NK-92 treated with Interleukin-12 subunit alpha and Interleukin-12 subunit beta, amount 100 ng/mL, for 24 hours (cell line): ENCODE data around the gene KISS1R.

Experiments used
- DNase-seq: peaks from one replicate; lab custom pipeline; 2025; lab: John Stamatoyannopoulos, UW

KISS1R gene

DNA sequence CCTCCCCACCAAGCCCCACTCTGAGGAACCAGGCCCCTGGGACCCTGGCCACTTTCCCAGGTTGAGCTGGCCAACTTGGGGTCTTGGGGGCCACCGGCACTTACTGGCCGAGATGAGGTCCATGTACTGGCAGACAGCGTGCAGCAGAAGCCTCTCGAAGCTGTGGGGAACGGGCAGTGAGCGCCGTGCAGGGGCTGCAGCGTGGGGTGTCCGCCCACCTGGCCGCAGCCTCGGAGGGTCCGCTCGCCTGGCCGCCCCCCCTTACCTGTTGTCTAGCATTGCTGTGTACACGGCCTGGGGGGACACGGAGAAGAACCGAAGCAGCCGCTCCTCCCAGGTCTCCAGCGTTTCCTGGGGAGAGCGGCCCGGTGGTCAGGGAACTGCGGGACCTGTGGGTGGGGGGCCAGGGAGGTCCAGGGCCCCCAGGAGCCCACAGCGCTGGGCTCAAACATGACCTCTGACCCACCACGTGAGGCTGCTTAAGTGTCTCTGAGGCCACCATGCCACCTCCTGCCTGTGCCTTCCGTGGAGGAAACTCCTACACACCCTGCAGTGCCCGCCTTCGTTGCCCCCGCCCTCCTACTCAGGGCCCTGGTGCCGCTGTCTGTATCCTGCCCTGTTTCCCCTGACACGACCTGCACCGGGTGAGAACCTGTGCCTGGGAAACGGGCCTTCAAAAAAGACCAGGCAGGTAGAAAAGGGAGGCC lies 17.6 kb upstream of the KISS1R start:
- no peak for DNase-seq

DNA sequence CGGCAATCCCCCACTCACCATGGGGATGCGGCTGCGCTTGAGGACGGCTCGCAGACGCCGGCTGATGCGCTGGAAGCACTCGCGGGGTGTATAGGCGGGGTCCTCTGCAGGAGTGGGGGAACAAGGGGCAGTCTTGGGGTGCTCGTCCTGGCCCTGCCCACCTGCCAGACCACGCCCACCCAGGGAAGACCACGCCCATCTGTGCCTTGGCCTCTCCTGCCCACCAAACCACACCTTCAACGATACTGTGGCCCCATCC lies 17.2 kb upstream of the KISS1R start:
- no peak for DNase-seq

DNA sequence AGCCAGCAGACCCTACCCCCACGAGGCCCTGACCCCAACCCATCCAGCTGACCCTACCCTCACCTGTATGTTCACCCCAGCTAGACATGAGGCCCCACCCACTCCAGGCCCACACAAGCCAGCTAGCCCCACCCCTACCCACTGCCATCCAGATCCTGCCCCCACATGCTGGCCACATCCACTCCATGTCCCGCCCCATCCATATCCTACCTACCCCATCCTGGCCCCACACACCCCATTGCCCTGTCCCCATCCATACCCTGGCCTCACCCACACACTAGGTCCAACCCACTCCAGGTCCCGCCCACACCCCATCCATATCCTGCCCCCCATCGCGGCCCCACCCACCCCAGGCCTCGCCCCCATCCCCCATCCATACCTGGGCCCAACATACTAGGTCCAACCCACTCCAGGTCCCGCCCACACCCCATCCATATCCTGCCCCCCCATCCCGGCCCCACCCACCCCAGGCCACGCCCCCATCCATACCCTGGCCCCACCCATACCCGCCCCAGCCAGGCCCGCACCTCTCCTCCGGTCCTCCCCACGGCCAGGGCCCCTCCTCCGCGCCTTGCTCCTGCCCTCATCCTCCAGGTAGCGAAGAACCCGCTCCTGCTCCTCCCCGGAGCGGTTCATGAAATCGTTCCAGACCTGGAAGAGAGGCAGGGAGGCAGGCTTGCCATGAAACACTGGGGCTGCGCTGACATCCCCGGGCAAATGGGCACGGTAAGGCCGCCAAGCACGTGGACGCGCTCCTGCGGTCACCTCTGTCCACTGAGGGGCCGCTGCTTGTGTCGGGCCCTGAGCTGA lies 16.6 kb upstream of the KISS1R start:
- DNase-seq: no peak

DNA sequence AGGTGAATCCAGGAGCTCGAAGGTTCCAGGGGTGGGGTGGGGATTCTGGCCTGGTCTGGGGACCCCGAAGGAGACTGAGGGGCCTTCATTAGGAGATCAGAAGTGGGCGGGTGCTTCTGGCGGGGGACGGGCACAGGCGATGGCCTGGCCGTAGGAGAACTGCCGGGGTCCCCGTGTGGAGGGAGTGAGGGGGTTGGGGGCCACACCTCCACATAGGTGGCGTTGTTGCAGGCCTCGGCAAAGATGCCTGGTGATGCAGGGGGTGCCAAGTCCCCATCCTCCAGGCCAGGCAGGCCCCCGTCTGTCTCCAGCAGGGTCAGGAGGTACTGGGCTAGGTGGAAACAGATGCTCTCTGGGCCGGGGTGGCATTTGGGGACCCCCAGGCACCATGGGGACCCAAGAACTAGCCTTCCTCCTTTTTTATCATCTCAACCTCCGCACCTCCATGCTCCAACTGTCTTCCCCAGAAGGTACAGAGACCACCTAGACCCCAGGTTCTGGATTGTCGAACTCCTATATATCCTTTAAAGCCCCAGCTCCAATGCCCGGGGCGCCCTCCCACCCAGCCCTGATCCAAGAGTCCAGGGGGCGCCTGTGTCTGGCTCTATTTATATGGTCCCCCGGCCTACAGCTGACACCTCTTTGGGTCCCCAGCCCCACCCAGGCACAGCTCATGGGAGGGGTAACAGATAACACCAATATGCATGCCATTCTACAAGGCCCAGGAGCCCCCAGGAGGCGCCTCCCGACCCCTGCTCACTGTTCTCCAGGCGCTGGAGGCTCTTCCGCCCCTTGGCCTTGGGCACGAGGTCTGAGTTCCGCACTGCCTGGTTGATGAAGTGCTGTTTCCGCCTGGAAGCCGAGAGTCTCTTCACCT lies 15.7 kb upstream of the KISS1R start:
- no peak for DNase-seq

DNA sequence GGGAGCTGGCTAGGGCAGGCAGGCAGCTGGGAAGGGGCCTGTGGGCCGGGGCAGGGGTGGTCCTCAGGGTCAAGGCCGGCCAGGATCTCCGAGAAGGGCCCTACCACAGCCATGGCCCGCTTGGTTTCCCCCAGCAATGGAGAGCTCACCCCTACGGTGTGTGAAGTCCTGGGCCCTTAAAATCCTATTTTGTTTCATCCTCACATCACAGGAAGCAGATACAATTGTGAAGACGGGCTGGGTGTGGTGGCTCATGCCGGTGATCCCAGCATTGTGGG lies 15.1 kb upstream of the KISS1R start:
- DNase-seq: no peak

DNA sequence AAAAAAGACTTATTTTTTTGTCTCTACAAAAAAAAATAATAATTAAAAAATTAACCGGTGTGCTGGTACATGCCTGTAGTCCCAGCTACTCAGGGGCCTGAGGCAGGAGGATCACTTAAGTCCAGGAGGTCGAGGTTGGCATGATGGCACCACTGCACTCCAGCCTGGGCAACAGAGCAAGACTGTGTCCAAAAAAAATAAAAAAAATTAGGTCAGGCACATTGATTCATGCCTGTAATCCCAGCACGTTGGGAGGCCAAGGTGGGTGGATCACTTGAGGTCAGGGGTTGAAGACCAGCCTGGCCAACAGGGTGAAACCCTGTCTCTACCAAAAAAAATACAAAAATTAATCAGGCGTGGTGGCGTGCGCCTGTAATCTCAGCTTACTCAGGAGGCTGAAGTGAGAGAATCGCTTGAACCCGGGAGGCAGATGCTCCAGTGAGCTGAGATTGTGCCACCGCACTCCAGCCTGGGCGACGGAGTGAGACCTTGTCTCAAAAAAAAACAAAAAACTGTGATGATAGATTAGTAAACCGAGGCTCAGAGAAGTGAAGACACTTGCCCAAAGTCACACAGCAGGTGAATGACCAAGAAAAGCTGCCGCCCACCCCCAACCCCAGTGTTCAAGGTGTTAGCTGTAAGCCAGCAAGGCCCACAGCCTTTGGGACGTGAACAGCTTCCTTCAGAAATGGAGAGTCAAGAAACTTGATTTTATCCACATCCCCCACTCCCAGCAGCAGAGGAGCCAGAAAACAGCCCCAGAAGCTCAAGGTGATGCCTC lies 14.5 kb upstream of the KISS1R start:
- no peak for DNase-seq

DNA sequence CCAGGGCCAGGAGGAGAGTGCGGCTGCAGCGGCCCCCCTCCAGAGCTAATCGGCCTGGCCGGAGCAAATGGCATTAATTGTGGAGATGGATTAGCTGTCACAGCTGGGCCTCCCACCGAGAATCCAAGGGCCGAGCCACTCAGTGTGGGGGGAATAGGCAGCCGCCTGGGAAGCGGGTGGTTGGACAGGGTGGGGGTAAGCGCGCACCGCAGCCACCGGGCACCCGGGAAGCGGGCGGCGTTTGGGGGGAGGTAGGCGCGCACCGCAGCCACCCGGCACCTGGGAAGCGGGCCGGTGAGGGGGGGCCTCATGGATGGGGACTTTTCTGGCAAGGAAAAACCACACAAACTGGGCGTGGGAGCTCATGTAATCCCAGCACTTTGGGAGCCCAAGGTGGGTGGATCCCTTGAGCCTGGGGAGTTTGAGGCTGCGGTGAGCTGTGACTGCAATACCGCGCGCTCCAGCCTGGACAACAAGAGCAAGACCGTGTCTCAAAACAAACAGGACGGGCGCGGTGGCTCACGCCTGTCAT lies 13.8 kb upstream of the KISS1R start:
- DNase-seq: no peak

DNA sequence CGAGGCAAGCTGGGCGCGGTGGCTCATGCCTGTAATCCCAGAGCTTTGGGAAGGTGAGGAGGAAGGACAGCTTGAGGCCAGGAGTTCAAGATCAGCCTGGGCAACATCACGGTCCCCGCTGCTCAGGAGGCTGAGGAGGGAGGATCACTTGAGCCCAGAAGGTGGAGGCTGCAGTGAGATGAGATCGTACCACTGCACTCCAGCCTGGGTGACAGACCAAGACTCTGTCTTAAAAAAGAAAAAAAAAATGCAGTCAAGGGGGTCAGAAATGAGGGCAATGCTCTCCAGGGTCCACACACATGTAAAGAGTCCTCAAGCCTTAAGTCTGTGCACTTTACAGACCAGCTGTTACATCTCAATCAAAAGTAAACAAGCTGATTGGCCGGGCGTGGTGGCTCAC lies 12.6 kb upstream of the KISS1R start:
- DNase-seq: no peak

DNA sequence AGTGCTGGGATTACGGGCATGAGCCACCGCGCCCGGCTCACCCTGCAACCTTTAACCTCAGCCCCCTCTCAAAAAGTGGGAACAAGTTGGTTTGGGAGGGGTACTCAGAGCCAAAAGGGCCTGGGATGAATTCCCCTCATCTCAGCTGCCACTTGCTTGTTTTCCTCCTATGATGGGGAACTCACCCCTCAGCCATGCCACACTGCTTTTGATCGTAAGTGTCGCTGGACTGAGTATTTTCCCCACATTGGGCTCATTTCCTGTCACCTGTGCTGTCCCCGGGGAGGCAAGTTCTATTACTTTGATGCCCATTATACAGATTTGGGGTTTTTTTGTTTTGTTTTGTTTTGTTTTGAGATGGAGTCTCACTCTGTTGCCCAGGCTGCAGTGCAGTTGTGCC lies 10.7 kb upstream of the KISS1R start:
- DNase-seq: no peak

DNA sequence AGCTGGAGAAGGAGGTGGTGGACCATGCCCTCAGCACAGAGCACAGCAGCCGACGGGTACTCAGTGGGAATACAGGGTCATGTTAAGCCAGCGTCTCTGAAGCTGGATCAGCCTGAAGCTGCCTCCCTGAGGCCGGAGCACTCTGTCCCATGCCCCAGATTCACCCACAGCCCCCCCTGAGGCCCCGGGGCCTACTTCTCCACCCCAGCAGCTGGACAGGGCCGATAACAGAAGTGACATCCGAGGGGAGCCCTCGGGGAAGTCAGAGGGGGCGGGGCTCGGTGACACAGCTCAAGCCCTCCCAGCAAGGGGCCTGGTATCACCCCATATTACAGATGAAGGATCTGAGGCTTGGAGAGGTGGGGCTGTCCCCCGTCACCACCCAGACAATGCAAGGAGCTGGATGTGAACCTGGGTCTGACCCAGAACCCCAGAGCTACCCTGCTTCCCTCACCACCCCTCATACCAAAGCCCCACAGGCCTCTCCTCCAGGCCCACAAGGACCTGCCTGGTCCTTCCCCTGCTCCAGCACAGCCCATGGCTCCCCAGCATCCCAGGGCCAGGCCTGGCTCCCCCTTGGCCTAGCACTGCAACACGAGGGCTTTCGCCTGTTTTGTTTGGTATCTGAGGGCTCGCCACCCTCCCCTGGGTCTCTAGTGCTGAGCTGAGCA lies 9.8 kb upstream of the KISS1R start:
- DNase-seq: no peak

DNA sequence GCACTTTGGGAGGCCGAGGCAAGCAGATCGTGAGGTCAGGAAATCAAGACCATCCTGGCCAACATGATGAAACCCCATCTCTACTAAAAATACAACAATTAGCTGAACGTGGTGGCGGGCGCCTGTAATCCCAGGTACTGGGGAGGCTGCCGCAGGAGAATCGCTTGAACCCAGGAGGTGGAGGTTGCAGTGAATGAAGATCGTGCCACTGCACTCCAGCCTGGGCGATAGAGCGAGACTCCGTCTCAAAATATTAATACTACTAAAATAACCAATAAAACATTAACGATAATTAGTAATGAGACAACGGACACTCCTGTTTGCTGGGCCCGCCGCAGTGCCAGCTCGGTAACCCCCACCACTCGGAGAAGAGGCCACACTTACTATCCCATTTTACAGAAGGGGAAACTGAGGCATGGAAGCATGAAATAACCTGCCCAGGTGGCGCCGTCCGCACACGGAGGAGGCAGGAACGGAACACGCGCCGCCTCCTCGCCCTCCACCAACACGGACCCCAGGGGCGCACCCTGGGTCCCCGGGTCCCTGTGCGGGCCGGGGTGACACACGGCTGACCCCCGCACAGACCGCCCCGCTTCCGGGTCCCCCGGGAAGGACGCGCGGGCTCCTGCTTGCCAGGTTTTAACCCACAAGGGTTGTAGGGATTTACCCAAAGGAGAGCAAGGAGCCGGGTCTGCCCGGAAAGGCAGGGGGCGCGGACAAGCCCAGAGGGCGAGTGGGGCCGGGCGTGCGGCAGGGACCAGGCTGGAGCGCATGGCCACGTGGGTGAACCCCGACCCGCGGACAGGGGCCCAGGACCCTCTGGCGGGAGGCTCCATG lies 5.7 kb upstream of the KISS1R start:
- DNase-seq: no peak

DNA sequence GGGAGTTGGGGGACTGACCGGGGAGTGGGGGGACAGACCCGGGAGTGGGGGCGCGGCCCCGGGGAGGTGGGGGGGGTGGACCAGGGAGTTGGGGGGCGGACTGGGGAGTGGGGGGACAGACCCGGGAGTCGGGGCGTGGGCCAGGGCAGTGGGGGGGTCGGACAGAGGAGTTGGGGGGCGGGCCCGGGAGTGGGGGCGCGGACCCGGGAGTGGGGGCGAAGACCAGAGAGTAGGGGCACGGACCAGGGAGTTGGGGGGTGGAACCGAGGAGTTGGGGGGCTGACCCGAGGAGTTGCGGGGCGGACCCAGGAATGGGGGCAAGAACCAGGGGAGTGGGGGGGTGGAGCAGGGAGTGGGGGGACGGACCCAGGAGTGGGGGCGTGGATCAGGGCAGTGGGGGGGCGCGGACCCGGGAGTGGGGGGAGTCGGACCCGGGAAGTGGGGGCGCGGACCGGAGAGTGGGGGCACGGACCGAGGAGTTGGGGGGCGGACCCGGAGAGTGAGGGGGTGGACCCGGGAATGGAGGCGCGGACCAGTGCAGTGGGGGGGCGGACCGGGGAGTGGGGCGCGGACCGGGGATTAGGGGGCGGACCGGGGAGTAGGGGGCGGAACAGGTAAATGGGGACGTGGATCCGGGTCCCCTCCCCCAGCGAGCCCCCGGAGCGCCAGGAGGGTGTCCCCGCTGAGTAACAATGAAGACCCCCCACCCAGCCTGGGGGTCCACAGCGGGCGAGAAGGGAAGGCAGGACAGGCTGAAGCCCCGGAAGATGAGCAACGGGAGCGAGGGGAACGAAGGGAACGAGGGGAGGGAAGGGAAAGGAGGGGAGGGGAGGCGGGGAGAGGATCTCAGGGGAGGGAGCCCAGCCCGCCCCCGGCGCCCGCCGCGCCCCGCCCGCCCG lies 4.7 kb upstream of the KISS1R start:
- no peak for DNase-seq

DNA sequence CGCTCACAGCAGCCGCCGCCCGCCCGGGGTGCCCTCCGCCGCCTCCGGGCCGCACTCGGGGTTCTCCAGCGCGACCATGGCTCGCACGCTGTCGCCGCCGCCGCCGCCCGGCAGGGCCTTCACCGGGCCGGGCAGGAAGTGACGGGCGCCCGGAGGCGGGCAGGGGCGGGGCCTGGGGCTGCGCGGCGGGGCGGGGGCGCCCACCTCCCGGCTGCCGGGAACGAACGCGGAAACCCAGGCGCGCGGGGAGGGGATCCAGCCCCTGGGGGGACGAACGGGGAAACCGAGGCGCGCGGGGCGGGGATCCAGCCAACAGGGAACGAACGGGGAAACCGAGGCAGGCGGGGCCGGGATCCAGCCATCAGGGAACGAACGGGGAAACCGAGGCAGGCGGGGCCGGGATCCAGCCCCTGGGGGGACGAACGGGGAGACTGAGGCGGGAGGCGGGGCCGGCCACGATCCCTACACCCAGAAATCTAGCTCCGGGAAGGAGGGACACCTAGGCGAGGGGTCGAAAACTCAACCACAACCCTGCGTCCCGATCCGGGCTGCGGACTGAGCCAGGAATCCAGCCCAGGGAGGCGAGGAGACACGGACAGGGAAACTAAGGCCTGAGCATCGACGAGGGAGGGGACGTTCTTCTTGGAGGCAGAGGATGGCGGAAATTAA lies 3.9 kb upstream of the KISS1R start, which contains the start of gene R3HDM4:
Gene R3HDM4, minus strand, starts transcription at position 140 of the 669 bp plus-strand sequence. Its CDS starts 62 bp downstream, at position 78.
- DNase-seq: peak; percentile 43

DNA sequence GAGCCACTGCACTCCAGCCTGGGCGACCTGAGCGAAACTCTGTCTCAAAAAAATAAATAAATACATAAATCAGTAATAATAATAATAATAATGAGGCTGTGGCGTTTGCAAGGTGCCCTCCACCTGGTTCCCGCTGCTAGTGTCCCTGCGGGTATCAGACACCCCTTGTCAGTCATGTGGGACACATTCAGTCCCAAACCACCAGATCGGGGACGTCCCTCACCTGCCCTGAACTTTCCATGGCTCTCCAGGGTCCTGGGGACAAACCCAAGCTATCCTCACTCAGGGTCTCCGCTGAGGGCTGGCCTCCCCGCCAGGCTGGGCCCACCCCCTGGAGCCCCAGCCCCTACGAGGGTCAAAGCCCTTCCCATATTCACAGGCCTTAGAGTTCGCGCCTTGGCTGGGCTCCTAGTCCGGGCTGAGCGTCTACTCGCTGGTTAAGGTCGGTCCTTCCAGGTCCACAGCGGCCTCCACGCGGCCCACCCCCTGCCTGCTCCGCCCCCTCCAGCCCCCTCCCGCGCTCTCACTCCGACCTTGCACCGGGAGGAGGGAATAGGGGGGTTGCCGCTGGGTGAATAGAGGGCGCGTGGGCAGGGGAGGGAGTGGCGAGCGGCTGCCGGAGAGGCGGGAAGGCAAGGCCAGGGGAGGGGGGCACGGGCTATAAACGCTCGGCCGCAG lies 349 bp upstream of the KISS1R start:
- no peak for DNase-seq

DNA sequence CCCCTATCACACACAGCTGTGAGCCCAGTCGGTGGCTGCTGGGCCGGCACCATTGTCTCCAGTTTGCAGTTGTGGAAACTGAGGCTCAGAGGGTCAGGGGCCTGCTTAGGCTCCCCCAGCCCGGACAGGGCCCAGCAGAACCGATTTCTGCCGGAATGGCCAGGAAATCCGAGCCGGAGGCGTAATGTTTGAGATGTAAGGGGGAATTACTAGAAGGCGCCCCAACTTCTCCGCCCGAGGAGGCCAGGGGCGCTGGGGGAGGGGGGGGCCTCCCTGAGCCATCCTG lies 962 bp downstream of the KISS1R start:
- DNase-seq: no peak

DNA sequence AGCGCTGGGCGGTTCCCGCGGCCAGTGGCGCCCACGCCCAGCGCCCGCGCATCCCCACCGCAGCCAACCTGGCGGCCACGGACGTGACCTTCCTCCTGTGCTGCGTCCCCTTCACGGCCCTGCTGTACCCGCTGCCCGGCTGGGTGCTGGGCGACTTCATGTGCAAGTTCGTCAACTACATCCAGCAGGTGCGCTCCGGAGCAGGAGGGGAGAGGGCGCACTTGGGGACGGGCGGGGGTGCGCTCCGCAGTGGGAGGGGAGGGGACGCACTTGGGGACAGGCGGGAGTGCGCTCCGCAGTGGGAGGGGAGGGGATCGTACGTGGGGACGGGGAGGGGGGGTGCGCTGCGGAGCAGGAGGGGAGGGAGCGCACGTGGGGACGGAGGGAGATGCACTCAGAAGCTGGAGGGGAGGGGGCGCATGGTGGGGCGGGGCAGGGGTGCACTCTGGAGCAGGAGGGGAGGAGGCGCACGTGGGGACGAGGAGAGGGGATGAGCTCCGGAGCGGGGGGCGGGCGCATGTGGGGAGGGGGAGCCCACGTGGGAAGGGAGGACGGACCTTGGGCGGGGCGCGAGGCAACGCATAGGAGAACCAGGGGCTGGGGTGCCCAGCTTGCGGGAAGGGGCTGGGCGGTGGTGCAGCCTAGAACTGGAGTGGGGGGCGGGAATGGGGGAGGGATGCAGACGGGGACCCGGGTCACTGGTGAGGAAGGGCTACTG lies 1.5 kb downstream of the KISS1R start:
- no peak for DNase-seq

DNA sequence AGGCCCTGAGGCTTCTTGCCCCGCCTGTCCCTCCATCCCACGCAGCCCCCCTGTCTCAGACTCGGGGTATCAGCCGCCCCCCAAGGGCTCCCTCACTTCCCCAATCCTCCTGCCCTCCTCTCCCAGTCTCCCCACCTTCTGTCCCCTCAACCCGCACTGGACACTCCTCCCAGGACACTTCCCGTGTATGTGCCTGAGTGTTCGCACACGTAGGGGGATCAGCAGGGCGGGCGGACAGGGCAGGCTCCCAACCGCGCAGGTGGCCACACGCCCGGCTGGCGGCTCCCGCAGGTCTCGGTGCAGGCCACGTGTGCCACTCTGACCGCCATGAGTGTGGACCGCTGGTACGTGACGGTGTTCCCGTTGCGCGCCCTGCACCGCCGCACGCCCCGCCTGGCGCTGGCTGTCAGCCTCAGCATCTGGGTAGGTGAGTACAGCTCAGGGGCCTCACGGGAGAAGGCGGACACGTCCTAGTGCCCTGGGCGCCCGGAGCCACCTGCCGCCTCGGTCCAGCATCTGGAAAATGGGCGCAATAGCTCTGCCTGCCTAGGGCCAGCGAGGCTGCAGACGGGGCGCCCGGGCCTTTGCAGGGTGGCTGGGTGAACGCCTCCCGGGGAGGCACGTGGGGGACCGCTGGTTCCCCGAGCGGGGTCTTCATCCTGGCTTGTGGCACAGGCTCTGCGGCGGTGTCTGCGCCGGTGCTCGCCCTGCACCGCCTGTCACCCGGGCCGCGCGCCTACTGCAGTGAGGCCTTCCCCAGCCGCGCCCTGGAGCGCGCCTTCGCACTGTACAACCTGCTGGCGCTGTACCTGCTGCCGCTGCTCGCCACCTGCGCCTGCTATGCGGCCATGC lies 2.3 kb downstream of the KISS1R start:
- no peak for DNase-seq
